NB4 (cell line): Measurements from ENCODE around the gene ATXN1.

Source experiments
- POLR2A ChIP-seq: IDR thresholded peaks from 2 replicates; pipeline ENCODE4 v1.6.1; 2011; ENCODE audit warnings: mild to moderate bottlenecking; ENCODE audit not compliant: insufficient read length; ENCODE audit errors: extremely low read depth
- TF ChIP-seq, protein P1 (sequence below): IDR thresholded peaks from one replicate; pipeline ENCODE4 v1.5.1; 2012; ENCODE audit warnings: low read depth, low read length

DNA sequence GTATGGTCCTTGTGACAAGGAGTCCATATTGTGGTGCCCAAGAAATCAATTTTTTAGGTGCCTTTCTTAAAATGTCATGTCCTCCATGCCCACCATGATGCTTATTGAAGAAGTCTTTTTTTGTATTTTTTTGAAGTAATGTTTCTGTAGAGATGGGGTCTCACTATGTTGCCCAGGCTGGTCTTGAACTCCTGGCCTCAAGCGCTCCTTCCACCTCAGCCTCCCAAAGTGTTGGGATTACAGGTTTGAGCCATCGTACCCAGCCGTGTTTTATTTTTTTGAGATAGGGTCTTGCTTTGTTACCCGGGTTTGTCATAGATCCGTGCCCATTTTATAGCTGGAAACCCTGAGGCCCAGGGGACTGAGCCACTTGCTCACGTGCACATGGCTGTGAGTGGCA lies 238.3 kb downstream of the ATXN1 start:
- no peak for TF ChIP-seq POLR2A
- TF ChIP-seq, protein P1, sequence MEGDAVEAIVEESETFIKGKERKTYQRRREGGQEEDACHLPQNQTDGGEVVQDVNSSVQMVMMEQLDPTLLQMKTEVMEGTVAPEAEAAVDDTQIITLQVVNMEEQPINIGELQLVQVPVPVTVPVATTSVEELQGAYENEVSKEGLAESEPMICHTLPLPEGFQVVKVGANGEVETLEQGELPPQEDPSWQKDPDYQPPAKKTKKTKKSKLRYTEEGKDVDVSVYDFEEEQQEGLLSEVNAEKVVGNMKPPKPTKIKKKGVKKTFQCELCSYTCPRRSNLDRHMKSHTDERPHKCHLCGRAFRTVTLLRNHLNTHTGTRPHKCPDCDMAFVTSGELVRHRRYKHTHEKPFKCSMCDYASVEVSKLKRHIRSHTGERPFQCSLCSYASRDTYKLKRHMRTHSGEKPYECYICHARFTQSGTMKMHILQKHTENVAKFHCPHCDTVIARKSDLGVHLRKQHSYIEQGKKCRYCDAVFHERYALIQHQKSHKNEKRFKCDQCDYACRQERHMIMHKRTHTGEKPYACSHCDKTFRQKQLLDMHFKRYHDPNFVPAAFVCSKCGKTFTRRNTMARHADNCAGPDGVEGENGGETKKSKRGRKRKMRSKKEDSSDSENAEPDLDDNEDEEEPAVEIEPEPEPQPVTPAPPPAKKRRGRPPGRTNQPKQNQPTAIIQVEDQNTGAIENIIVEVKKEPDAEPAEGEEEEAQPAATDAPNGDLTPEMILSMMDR = no peak
